Measurements from ENCODE around the gene NCK2.

NCK2 gene

DNA sequence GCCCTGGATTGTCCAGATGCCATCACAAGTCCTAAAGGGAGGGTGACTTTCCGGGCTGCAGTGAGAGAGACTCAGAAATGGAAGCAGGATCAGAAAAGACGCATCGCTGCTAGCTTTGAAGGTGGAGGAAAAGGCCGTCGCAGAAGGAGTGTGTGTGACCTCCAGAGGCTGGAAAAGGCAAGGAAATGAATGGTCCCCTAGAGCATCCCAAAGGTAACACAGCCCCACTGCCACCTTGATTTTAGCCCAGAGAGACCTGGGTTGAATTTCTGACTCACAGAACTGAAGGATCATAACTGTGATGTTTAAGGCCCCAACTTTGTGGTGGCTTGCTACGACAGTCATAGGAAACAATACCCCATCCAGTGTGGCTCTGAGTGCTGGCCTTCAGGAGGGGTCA lies 8.6 kb upstream of the NCK2 start:
- DNase-seq (ENCODE audit: low spot score) = no peak

DNA sequence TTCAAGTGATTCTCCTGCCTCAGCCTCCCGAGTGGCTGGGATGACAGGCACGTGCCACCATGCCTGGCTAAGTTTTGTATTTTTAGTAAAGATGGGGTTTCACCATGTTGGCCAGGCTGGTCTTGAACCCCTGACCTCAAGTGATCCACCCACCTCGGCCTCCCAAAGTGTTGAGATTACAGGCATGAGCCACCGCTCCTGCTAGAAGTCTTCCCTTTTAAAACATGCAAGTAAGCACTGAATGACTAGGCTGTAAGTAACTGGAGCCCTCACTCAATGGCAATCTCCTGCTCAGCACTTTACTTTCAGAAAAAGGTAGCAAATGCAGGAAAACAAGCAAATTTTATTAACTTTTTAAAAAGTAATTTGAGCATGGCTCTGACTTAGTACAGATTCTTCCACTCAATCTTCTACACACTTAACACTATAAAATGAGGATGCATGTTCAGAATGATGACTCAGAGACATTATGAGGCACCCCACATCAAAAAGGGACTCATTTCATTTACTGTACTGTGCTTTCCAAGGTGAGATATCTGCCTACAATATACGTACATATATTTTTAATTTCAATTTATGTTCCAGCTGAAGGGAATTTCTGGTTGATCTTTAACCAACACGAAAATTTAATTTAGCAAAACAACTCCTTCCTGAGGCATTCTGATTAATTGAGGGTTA lies 6.6 kb upstream of the NCK2 start:
- no peak for DNase-seq (ENCODE audit: low spot score)

DNA sequence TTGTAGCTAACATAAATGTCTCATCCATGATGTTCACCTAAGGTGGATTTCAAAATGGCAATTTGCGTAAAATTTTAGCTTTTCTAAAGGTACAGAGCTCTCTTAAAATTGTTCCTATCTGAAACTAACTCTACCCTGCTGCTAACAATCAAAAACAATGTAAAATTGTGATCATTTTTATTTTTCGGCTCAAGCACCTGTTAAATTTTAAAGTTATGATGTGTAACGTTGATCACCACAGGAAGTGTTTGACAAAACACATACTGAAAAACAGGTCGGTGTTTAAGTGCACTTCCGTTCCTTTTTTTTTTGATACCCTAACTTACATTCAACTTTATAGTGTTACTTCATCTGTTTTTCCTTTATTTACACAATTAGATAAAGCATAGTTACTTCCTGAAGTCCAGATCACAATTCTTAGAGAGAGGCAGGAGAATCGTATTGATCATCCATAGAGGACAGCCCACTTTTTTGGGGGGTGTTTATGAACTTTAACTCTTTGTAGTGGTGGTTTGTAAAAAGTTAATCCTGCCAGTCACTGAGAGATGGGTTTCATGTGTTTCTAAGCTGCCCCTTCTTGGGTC lies 6.0 kb upstream of the NCK2 start:
- no peak for DNase-seq (ENCODE audit: low spot score)

DNA sequence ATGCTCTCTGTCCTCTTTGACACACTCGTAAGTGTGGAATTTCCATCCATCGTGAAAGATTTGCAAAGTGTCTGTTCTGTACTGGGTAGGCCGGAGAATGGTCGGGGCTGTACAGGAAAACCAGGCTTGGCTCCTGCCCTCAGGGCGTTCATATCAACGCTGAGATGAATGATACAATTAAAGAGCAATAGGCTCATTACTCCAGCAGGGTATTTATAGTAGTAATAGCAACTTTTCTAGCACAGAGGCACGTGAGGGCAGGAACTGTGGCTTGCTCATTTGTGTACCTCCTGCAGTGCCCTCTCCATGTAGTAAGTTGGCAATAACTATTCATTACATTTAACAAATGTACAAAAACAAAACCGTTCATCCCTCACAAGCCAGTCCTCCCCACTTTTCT lies 5.3 kb upstream of the NCK2 start:
- no peak for DNase-seq (ENCODE audit: low spot score)

DNA sequence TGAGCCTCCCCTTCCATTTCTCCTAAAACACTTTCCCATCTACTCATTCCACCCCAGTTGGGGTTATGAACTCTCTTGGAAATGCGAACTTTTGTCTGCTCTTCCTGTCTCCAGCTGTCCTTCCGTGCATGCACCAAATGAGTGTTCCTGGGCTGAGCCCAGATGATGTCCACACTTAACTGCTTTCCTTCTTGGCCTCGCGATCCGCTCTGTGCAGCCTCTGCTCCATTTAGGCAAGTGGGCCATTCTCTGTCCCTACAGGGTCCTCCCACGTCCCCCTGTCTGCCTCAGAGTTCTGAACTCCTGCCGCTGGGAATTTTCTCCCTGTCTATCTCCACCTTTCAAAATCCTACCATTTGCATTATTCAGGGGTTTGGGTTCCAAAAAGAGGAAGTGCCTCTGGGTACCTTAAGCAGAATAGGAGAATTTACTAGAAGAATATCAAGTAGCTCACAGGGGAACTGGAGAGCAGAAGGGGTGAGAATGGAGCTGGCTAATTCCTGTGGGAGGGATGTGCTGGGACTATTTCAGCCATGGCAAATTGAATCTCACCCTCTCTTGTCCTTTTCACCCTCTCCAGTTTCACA lies 4.7 kb upstream of the NCK2 start:
- no peak for DNase-seq (ENCODE audit: low spot score)

DNA sequence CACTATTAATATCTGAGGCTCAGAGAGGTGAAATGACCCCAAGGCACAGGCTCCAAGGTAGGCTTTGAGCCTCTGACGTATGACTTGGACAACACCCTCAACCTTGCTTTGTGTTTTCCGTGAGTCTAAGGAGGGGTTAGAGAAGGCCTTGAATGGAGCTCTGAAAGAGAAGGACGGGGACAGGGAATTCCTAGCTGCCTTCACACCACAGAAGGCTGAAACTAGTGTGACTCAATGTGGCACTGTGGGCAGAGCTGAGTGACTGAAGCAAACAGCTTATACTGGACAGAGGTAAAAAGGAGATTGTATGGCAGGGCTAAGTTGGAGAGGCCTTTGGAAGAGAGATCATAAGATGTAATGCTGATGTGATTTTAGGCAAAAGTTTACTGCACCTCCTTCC lies 3.5 kb upstream of the NCK2 start:
- DNase-seq (ENCODE audit: low spot score) = no peak

DNA sequence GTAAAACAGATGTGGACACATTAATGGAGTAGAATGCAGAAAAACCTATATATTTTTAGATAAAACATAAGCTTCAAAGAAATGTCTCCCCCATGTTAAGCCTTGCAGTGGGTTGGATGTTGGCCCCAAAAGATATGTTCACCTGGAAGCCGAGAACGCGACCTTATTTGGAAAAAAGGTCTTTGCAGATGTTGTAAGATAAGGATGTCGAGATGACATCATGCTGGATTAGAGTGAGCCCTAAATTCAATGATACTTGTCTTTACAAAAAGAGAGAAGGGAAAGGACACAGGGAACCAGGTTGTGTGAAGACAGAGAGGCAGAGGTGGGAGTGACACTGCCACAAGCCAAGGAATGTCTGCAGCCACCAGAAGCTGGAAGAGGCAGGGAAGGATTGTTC lies 3.1 kb upstream of the NCK2 start:
- no peak for DNase-seq (ENCODE audit: low spot score)

DNA sequence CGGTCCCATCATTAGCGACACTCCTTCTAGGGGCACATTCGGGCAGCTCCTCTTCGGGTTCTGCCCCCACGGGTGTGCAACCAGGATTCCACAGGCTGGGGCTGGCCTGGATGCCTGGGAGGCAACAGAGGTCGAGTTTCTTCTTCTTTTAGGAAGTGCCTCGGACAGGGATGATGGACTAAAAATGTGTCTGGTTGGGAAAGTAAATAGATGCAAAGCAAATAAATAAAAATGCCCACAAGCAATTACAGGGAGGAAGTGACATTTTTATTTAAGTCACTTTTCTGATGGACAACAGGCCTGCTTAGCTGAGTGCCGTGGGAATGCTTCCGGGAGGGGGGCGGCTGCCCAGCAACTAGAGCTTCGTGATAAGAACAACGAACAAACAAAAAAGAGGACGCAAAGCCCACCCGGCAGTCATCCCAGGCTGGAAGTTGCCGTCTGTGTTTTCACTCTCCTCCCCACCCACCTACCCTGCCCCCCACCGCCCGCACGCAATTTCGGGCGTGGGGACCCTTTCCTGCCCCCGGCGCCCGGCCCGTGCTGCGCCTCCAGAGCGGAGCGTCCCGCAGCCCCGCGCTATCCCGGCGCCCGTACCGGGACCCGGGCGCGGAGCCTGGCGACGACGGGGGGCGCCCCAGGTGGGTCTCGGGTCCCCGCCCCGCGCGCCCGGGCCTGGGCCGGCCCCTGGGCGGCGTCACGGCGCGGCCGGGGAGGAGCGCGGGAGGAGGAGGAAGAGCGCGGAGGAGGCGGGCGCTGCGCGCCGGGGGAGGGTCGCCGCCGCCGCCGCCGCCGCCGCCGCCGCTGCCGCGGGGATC lies 412 bp upstream of the NCK2 start:
- DNase-seq (ENCODE audit: low spot score) = peak; percentile 91

DNA sequence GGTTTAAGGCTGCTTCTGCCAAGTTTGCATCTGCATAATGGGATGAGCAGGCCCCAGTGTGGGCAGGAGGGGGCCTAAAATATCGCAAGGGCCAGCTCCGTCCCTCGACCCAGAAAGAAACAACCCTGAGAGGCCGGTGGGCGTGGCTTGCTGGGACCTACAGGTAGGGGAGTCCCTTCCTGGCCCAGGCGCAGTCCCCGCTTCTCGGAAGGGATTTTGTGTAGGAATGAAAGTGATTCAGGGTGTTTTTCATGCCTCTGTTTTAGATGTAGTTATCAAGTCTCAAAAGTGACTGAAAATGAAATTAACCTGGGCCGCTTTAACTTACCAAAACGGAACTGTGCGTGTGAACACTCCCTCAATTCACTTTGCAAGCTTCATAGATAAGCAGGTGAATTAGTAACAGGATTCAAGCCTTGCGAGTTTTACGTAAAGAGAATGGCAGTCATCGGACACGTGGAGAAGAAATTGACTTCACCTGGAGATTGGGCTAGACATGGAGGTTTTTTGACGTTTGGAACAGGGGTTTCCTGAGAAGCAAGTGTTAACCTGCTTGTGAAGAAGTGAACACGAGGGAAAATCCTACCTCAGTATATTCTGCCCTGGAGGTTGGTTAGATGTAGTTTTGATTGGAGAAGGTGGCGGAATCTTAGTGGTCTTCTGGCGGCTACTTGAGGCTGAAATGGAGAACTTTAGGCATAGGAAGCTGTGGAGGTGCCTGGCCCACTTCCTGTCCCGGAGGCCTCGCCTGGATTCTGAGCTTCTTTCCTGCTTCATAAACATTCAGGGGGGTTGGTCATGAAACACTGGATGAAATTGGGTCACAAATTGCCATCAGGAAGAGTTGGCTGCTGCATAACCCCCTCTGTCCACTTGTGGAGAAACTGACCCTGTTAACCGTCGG lies 1.7 kb downstream of the NCK2 start:
- no peak for DNase-seq (ENCODE audit: low spot score)

DNA sequence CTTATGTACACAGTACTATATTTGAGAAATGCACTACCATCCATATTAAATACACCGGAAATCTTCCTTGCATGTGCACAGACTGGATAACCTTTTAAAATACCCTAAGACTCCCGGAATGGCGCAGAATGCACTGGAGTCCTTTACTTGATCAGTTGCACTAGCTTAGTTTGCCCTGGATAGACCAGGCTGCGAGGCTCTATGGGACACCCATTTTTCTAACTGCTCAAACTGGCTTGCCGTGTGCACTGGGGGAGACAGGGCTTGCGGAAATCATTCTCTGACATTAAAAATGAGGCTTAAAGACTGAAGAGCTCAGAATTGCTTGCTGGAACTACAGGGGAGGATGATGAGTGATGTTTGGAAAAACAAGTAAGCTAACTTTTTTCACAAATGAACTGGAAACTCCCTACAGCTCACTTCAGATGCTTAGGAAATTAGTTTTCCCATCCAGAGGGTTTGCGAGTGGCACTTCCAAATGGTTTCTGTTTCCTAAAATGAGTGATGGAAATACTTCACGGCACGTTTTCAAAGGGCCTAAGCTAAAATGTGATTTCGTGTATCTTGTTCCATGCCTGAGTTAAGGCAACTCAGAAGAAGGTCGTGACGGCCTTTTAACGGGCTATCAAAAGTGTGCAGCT lies 2.7 kb downstream of the NCK2 start:
- DNase-seq (ENCODE audit: low spot score) = no peak

DNA sequence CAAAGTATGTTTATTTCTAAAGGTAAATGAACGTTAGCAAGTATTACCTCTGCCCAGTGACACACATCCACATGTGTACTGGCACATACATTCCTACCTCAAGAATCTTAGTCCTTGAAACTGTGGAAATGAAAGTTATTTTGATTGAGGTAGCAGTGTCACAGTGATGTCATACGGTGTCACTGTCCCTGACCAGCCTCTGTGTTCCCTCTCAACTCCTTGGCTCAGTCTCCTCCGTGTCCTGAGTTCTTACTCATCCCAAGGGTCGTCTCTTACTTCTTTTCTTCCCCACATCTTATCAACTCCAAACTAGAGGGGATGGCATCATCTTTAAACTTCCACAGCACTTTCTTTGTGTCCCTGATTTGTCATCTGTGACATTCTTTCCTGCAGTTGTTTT lies 3.3 kb downstream of the NCK2 start:
- DNase-seq (ENCODE audit: low spot score) = no peak

DNA sequence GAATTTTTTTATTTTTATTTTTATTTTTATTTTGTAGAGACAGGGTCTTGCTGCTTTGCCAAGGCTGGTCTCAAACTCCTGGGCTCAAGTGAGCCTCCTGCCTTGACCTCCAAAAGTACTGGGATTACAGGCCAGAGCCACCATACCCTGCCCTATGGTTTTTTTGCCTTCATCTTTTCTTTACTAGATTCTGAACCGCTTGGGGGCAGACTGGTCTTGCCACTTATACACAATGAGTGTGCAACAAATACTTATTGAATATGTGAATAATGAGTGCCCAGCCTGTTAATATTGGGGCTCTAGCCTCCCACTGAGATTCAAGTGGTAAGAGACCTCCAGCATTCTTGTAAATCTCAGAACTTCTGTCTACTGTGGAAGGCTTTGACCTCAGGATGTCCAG lies 3.9 kb downstream of the NCK2 start:
- no peak for DNase-seq (ENCODE audit: low spot score)

DNA sequence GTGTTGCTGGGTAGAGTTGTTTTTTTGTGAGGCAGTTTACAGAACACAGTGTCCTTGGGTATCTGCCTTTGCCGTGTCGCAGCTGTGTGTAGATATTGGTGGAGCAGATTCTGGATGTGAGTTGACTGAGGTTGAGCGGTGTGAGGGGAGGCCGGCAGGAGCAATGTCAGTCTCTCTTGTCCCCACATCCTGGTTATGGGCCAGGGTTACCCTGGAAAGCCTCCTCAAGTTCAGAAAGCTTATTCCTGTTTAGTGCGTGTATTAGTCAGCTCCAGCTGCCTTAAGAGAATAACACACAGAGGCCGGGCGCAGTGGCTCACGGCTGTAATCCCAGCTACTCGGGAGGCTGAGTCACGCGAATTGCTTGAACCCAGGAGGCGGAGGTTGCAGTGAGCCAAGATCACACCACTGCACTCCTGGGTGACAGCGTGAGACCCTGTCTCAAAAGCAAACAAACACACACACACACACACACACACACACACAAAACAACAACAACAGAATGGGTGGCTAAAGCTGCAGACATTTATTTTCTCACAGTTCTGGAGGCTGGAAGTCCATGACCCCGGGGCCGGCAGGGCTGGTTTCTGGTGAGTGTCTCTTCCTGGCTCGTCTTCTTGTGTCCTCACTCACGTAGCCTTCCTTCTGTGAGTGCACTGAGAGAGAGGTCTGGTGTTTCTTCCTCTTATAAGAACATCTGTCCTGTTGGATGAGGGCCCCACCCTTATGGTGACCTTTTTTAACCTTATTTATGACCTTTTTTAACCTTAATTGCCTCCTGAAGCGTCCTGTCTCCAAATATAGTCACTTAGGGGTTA lies 5.1 kb downstream of the NCK2 start:
- DNase-seq (ENCODE audit: low spot score) = no peak

DNA sequence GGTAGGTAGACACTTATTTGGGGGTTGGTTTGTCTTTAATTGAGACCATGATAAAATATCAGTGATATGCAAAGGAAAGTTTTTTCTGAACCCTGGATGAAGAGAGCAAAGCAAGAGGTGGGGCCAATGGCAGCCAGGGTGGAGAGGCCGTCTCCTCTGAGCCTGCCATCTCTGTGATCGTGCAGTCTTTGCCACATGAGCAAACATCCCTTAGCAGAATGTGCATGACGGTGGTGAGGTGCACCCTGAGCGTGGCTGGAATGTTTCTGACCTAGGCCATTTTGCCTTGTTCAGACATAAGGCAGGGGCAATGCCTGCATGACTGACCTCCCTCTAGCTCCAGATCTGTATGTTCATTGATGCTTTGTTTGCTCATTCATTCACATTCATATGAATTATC lies 6.0 kb downstream of the NCK2 start:
- no peak for DNase-seq (ENCODE audit: low spot score)

DNA sequence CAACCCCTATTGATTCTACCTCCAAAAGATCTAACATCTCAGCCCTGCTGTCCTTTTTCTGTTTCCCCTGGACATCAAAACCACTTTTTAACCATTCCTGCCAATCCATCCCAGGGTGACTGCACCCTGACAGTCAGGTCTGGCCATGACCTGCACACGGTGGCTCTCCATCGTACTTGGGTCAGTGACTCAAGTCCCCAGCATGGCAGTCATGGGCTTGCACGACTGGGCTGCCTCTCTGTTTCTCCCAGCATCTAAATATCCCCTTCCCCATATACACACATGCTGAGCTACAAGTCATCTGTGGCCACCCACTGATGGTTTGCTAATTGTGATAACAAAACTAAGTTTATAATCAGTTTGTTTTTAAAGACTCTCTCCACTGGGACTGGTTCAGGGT lies 6.6 kb downstream of the NCK2 start:
- no peak for DNase-seq (ENCODE audit: low spot score)

DNA sequence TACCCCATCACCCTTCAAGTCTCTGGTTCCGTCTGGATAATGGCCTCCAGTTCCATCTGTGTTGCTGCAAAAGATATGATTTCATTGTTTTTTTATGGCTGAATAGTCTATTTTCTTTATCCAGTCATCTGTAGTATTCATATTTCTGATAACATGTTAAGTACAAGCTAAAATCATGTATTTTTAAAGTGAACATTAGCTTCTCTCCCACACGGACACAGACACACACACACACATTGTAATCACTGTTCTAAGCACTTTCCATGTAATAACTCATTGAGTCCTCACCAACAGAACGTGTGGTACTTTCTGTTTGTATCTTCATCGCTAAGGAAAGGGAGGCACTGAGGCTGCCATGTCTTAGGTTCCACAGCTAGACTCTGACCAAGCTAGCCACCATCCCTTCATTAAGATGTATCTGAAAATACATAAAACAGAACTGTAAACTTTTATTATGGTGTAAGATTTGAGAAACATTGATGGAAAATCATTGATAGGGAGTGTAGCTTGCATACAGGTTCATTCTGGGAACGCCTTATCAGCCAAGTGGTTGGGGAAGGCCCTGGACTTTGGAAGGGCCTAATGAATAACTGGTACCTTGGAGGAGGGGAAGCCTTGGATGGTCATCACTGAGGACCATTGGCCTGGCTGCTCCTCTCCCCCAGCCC lies 8.1 kb downstream of the NCK2 start:
- DNase-seq (ENCODE audit: low spot score) = no peak

DNA sequence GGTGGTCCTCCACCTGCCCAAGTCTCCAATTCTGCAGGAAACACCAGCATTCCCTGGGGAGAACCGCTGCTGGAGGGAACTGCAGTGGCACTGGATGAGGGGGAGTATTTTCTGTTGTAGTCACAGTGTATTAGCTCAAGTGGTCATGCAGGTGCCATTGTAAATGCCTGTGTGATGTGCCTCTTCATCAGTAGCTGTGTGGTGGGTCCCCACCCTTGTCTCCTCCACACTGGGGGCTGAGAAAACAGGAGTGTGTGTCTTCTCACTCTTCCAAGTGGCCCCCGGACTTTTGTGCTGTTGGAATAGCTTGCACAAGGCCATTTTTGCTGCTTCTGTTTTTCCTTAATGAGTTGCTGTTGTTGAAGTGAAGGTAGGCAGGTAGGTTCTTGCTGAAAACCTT lies 8.7 kb downstream of the NCK2 start:
- DNase-seq (ENCODE audit: low spot score) = no peak

DNA sequence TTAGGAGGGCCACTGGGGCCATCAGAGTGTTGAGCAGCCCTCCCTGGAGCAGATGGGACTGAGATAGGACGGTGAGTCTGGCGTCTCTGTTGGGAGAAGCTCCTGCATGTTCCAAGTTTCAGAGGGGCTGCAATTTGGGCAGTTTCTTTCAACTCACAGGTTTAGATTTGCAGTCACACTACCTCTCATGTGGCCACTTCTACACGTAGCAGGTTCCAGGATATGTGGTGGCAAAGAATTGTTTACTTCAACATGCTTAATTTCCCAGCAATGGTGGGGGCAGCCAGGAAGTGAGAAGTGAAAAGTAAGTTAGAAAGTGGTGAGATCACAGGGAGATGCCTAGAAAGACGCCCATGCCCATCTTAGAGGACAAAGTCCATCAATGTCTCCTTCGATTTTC lies 9.3 kb downstream of the NCK2 start:
- no peak for DNase-seq (ENCODE audit: low spot score)

DNA sequence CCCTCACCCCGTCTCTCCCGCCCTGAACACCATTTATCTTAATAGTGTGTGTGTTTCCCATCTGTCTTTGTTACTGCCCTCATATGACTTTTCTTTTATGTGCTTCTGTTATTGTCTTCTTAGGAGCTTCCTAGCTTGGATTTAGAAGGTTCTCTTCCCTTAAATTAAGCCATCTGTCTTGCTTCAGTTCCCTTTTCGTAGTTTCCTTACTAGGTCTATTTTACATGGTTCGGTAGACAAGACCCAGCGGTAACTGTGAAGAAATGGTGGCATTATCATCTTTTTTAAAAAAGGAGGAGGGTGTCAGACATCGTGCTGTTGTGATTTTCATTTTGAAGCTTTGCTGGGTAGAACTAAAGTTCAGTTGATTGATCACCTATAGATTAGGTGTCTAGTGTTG lies 10.3 kb downstream of the NCK2 start:
- no peak for DNase-seq (ENCODE audit: low spot score)

DNA sequence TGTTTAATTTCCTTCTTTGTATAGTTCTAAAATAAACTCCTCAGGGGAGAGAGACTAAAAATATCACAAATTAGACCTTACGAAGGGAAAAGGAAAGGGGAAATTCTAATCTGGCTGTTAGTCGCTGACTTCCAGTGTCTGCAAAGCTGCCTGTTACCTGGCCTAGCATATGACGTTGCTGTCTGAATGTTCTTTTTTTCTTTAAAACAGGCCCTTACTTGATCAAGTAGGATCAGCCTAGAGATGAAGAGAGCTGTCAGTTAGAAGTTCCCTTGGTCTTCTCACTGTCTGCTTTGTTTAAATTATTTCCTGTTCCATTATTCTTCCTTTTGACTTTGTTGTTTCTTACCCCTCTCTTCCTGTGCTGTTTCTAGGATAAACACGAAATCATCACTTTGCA lies 11.2 kb downstream of the NCK2 start:
- no peak for DNase-seq (ENCODE audit: low spot score)
